K562 (cell line): ENCODE data around the gene RNF40. TPM values are rescaled to one million over a fixed set of nuclear protein-coding genes. Genes with fewer than 3 reads are reported as not detected.
A peak's percentile ranks its signal among the peaks of the same experiment; 100 is the strongest.

Experiments
- ATAC-seq: fragments of 200-7000 bp; cut with Tn5 transposase; 3 replicates; pipeline ENCODE4 v1.9.1; 2020; ENCODE audit warnings: moderate library complexity
- BruUV-seq: library from RNA; stranded (reverse); fragments of 400-500 nt; replicated peaks from 2 replicates; lab custom pipeline; 2021; lab: Mats Ljungman, UMichigan
- CTCF ChIA-PET: fragments of 300-600 bp; formaldehyde crosslinking; extraction: SDS; loops from one replicate; lab custom pipeline; 2021; ENCODE audit warnings: low intra/inter-chr PET ratio; lab: Yijun Ruan, JAX
- POLR2A ChIA-PET: fragments of 300-600, 350-650 bp; sonication (Branson Sonifier 250); formaldehyde crosslinking; extraction: SDS; loops from one replicate; lab custom pipeline; 2021; ENCODE audit warnings: antibody characterized with exemption, inconsistent platforms; lab: Yijun Ruan, JAX
- DNase-seq, 4 experiments: peaks; one replicate each; pipeline versions ENCODE4 v3.0.0 to v3.0.0-alpha.2; 2011 to 2018; ENCODE audit warnings: low spot score in 3 of 4, mixed read lengths in 3 of 4; ENCODE audit errors: extremely low read depth in 1 of 4
- FAIRE-seq: peaks from 2 replicates; lab custom pipeline; 2011; peaks lifted over from hg19 to GRCh38; lab: Jason Lieb, UNC
- H2AFZ ChIP-seq: 2 replicates; pipeline ENCODE4 v1.6.0; 2011; ENCODE audit warnings: low read depth, low read length, control low read depth, inconsistent platforms
- H3K27ac ChIP-seq: fragments of 200-600 bp; 3 replicates; pipeline ENCODE4 v1.8.0; 2011; ENCODE audit warnings: low read depth, mild to moderate bottlenecking, control low read depth, inconsistent platforms, low read length, moderate library complexity, mixed read lengths; ENCODE audit errors: extremely low read depth
- H3K27me3 ChIP-seq, 2 experiments: fragments of 300-600 bp in 1 of 2; 2 replicates in 1 of 2; 3 replicates in 1 of 2; pipeline versions ENCODE4 v1.6.0 to v1.8.0; 2011; ENCODE audit warnings: inconsistent platforms in 2 of 2, low read length in 2 of 2, mild to moderate bottlenecking in 1 of 2, mixed read lengths in 1 of 2, moderate library complexity in 1 of 2; ENCODE audit not compliant: control insufficient read depth in 2 of 2, insufficient read depth in 2 of 2
- H3K36me3 ChIP-seq: fragments of 300-600 bp; 3 replicates; pipeline ENCODE4 v1.8.0; 2011; ENCODE audit warnings: mild to moderate bottlenecking, low read length, inconsistent platforms; ENCODE audit not compliant: control insufficient read depth, insufficient read depth
- H3K4me1 ChIP-seq, 2 experiments: fragments of 200-600 bp in 1 of 2; replicated peaks in 1 of 2; 2 replicates in 1 of 2; 3 replicates in 1 of 2; pipeline versions ENCODE4 v1.5.1 to v1.8.0; 2011; ENCODE audit warnings: inconsistent platforms in 2 of 2, low read length in 2 of 2, mild to moderate bottlenecking in 1 of 2, mixed read lengths in 1 of 2, moderate library complexity in 1 of 2; ENCODE audit not compliant: control insufficient read depth in 2 of 2, insufficient read depth in 2 of 2
- H3K4me2 ChIP-seq: 2 replicates; pipeline ENCODE4 v1.6.1; 2011; ENCODE audit warnings: low read length, control low read depth, inconsistent platforms, mixed read lengths; ENCODE audit not compliant: insufficient read depth
- H3K4me3 ChIP-seq: fragments of 200-600 bp; sonication (generic), shearing (Covaris generic); 2 replicates; pipeline ENCODE4 v1.5.1; 2016; ENCODE audit warnings: control low read depth, inconsistent platforms
- H3K79me2 ChIP-seq: fragments of 200-600 bp; 3 replicates; pipeline ENCODE4 v1.8.0; 2011; ENCODE audit warnings: low read length, inconsistent platforms; ENCODE audit not compliant: control insufficient read depth, insufficient read depth
- H3K9ac ChIP-seq, 2 experiments: 2 replicates each; pipeline versions ENCODE4 v1.6.0 to v1.6.1; 2011; ENCODE audit warnings: low read depth in 2 of 2, low read length in 2 of 2, control low read depth in 1 of 2, inconsistent platforms in 1 of 2, mild to moderate bottlenecking in 1 of 2, mixed read lengths in 1 of 2; ENCODE audit not compliant: insufficient read depth in 1 of 2
- H3K9me1 ChIP-seq: one replicate; pipeline ENCODE4 v1.6.0; 2011; ENCODE audit warnings: inconsistent platforms, mild to moderate bottlenecking, low read length, moderate library complexity; ENCODE audit not compliant: control insufficient read depth, insufficient read depth
- H3K9me3 ChIP-seq: replicated peaks from 2 replicates; pipeline ENCODE4 v1.5.1; 2011; ENCODE audit warnings: low read depth, low read length, inconsistent platforms; ENCODE audit not compliant: control insufficient read depth, insufficient read depth
- H4K20me1 ChIP-seq: replicated peaks from 2 replicates; pipeline ENCODE4 v1.6.1; 2011; ENCODE audit warnings: low read length, inconsistent platforms, mixed read lengths; ENCODE audit not compliant: control insufficient read depth, insufficient read depth
- MAX ChIP-seq: sonication (generic); formaldehyde crosslinking; IDR thresholded peaks from 2 replicates; pipeline ENCODE4 v1.9.0; 2022; ENCODE audit warnings: mild to moderate bottlenecking, missing genetic modification reagents
- MTA1 ChIP-seq: fragments of 450-650 bp; IDR thresholded peaks from 2 replicates; pipeline ENCODE4 v1.6.1; 2017; ENCODE audit warnings: borderline replicate concordance
- PATZ1 ChIP-seq: fragments of 250-450 bp; sonication (Bioruptor Pico); IDR thresholded peaks from 2 replicates; pipeline ENCODE4 v1.5.0; 2020; ENCODE audit warnings: mild to moderate bottlenecking, borderline replicate concordance
- RBM39 ChIP-seq: fragments of 200-400 bp; formaldehyde crosslinking; optimal IDR thresholded peaks from 2 replicates; pipeline ENCODE3; 2018; ENCODE audit warnings: low read depth, low read length
- SAFB2 ChIP-seq: fragments of 200-400 bp; formaldehyde crosslinking; IDR thresholded peaks from 2 replicates; pipeline ENCODE4 v1.6.1; 2018; ENCODE audit warnings: borderline replicate concordance, low read length, low read depth, moderate library complexity; ENCODE audit not compliant: severe bottlenecking
- SMC3 ChIP-seq: conservative IDR thresholded peaks from 2 replicates; pipeline ENCODE4 v1.6.1; 2011; ENCODE audit warnings: low read depth, low read length, improper control_type of control experiment; ENCODE audit not compliant: insufficient read depth
- SNRNP70 ChIP-seq: fragments of 200-400 bp; formaldehyde crosslinking; optimal IDR thresholded peaks from 2 replicates; pipeline ENCODE3; 2017; ENCODE audit warnings: low read depth, low read length
- SRF ChIP-seq, 2 experiments: fragments of 250-450, 450-650 bp in 1 of 2; sonication (Bioruptor Pico) in 1 of 2; sonication (generic) in 1 of 2; formaldehyde crosslinking; IDR thresholded peaks; 2 replicates each; pipeline versions ENCODE4 v1.5.0 to v1.5.1; 2020 to 2022; ENCODE audit warnings: mild to moderate bottlenecking in 1 of 2, missing genetic modification reagents in 1 of 2
- TCFL5 ChIP-seq: fragments of 250-450 bp; sonication (Bioruptor Pico); conservative IDR thresholded peaks from 2 replicates; pipeline ENCODE4 v1.6.1; 2021; ENCODE audit warnings: mild to moderate bottlenecking, moderate library complexity, matching md5 sums
- U2AF2 ChIP-seq: fragments of 200-400 bp; formaldehyde crosslinking; optimal IDR thresholded peaks from 2 replicates; pipeline ENCODE3; 2017; ENCODE audit warnings: low read depth, mild to moderate bottlenecking, low read length
- USF2 ChIP-seq: sonication (generic); formaldehyde crosslinking; IDR thresholded peaks from 2 replicates; pipeline ENCODE4 v1.5.0; 2020; ENCODE audit warnings: missing genetic modification reagents
- ZFX ChIP-seq: sonication (generic); formaldehyde crosslinking; IDR thresholded peaks from 2 replicates; pipeline ENCODE4 v1.8.0; 2022; ENCODE audit warnings: mild to moderate bottlenecking, missing genetic modification reagents, moderate library complexity
- ZNF23 ChIP-seq: fragments of 250-450 bp; sonication (Bioruptor Pico); IDR thresholded peaks from 2 replicates; pipeline ENCODE4 v1.4.0; 2020; ENCODE audit warnings: mild to moderate bottlenecking
- ZNF324 ChIP-seq: fragments of 250-450 bp; sonication (Bioruptor Pico); IDR thresholded peaks from 2 replicates; pipeline ENCODE4 v1.4.0; 2020; ENCODE audit warnings: mild to moderate bottlenecking
- WGBS: fragments of 100-300 bp; shearing (Covaris generic); methylation state at CpG from one replicate; pipeline ENCODE4 v1.1.6; 2016; ENCODE audit warnings: low coverage, mixed read lengths; ENCODE audit not compliant: insufficient coverage; ENCODE audit errors: missing lambda C conversion rate; 5-methylcytosine and 5-hydroxymethylcytosine counted together
- in situ Hi-C: fragments of 300-500 bp; cut with MboI; formaldehyde crosslinking; loops from 4 replicates; pipeline ENCODE4 v1.15.0; 2018; ENCODE audit warnings: inconsistent platforms, mixed read lengths
- intact Hi-C: fragments of 100-400 bp; cut with micrococcal nuclease; formaldehyde crosslinking; loops from 2 replicates; pipeline ENCODE4 v1.14.2; 2022
- polyA plus RNA-seq, 8 experiments: library from polyadenylated mRNA; depleted of rRNA in 4 of 8; stranded (reverse) in 5 of 8; unstranded in 3 of 8; fragments of >200 nt; fragmentation: Nextera tagmentation in 2 of 8; fragmentation: Illumina TruSeq in 1 of 8; extraction: Ambion mirVana in 2 of 8; extraction: Trizol in 1 of 8; gene quantifications; 2 replicates each; pipeline versions ENCODE4 v1.2.1 to v1.2.3, GENCODE V29; 2011 to 2014; ENCODE audit warnings: inconsistent platforms in 1 of 8, missing spikeins in 1 of 8
- total RNA-seq, 7 experiments: library from RNA; depleted of rRNA in 6 of 7; stranded (reverse); fragments of >200 nt in 6 of 7; fragmentation: Illumina TruSeq in 2 of 7; extraction: Trizol in 2 of 7; gene quantifications; 2 replicates each; pipeline versions ENCODE4 v1.2.1 to v1.2.3, GENCODE V29; 2011 to 2021; ENCODE audit warnings: low replicate concordance in 1 of 7
- TF ChIP-seq, protein P1 (sequence below): sonication (generic); IDR thresholded peaks from 2 replicates; pipeline ENCODE4 v1.6.1; 2016
- TF ChIP-seq, protein P2 (sequence below): sonication (generic); formaldehyde crosslinking; IDR thresholded peaks from 2 replicates; pipeline ENCODE4 v1.8.0; 2022; ENCODE audit warnings: missing genetic modification reagents, mild to moderate bottlenecking, moderate library complexity, borderline replicate concordance

RNF40 gene
- total and polyA plus RNA-seq, 9 of the 15 experiments (the other 6 are each of a cell fraction or from before 2014, with no cell fraction given), result 6.2 to 129 (median 81.5) TPM

- in situ Hi-C loops (no loop called here), intact Hi-C loops (no loop called here)
- no peaks in the 10 kb centered on the region for H3K27me3 ChIP-seq
- H3K79me2 ChIP-seq, result peaks cover 5% of the 10 kb centered on the region; the same call in 1 of the 3 replicates
- H3K9ac ChIP-seq, result no peak overlapping the region
- ATAC-seq, result no peak
- no peak overlapping the region for H3K4me3 ChIP-seq
- H2AFZ ChIP-seq, result peak overlapping the region; percentile 56
- no peaks in the 10 kb centered on the region for H3K36me3 ChIP-seq
- POLR2A ChIA-PET, result interaction anchor here (0.6 to 1.7 kb wide), 6 partner anchors 9 to 138 kb away, joined by 3 to 10 read pairs (median 3); partner anchors contain the start of gene ZNF629
- peaks cover 10 to 25% of the 10 kb centered on the region in 2 experiments; a peak in 4 of 5 replicates for H3K4me1 ChIP-seq
- no peak for TF ChIP-seq U2AF2
- no peak for TF ChIP-seq SRF (CRISPR knock-in tag; IDR thresholded peaks at IDR 0.05)
- no peak for TF ChIP-seq SAFB2
- TF ChIP-seq ZFX, result no peak
- no peak for TF ChIP-seq MTA1
- TF ChIP-seq MAX, result no peak
- TF ChIP-seq SNRNP70, result no peak
- TF ChIP-seq TCFL5 (CRISPR knock-in tag), result no peak
- TF ChIP-seq, protein P1, sequence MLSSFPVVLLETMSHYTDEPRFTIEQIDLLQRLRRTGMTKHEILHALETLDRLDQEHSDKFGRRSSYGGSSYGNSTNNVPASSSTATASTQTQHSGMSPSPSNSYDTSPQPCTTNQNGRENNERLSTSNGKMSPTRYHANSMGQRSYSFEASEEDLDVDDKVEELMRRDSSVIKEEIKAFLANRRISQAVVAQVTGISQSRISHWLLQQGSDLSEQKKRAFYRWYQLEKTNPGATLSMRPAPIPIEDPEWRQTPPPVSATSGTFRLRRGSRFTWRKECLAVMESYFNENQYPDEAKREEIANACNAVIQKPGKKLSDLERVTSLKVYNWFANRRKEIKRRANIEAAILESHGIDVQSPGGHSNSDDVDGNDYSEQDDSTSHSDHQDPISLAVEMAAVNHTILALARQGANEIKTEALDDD, result no peak
- TF ChIP-seq PATZ1, result no peak
- no peak for TF ChIP-seq USF2
- TF ChIP-seq ZNF324 (CRISPR knock-in tag), result no peak
- no peak for TF ChIP-seq RBM39
- no peak for TF ChIP-seq ZNF23
- TF ChIP-seq, protein P2, sequence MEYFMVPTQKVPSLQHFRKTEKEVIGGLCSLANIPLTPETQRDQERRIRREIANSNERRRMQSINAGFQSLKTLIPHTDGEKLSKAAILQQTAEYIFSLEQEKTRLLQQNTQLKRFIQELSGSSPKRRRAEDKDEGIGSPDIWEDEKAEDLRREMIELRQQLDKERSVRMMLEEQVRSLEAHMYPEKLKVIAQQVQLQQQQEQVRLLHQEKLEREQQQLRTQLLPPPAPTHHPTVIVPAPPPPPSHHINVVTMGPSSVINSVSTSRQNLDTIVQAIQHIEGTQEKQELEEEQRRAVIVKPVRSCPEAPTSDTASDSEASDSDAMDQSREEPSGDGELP (CRISPR knock-in tag), result no peak
- no peak for TF ChIP-seq SMC3
- no peaks in the 10 kb centered on the region for H4K20me1 ChIP-seq
- H3K9me3 ChIP-seq, result no peaks in the 10 kb centered on the region
- no peak for FAIRE-seq
- CTCF ChIA-PET, result no interaction called here
- H3K4me2 ChIP-seq, result no peak overlapping the region
- no peak for DNase-seq
- no peak overlapping the region for H3K27ac ChIP-seq
- no peaks in the 10 kb centered on the region for H3K9me1 ChIP-seq
- no TSS peak for BruUV-seq
- 72% methylated on average over 3 of the region's 3 CpGs for WGBS
Observed at GRCh38 chr16:30802936-30803335, 40.8 kb downstream of the RNF40 start.
